ENCODE results near the gene CACNA2D2. TPM values are rescaled to one million over a fixed set of nuclear protein-coding genes. Genes with fewer than 3 reads are reported as not detected.

The CACNA2D2 gene
- total and polyA plus RNA-seq, 2 of the 13 experiments (the other 11 are each of a cell fraction or from before 2014, with no cell fraction given), result not detected

GRCh38 chr3:50322115-50322385 is 181.4 kb downstream of the CACNA2D2 start (continued):
- no peak for TF ChIP-seq CBX2 (IDR thresholded peaks at IDR 0.05; ENCODE audit: low read depth, low read length)
- TF ChIP-seq CBX2 (CRISPR knock-in tag; IDR thresholded peaks at IDR 0.05; ENCODE audit: low read depth), result no peak
- no peak for TF ChIP-seq HHEX (CRISPR knock-in tag; IDR thresholded peaks at IDR 0.05)
- no peak for TF ChIP-seq KAT7 (CRISPR knock-in tag; IDR thresholded peaks at IDR 0.05; ENCODE audit: borderline replicate concordance)
- TF ChIP-seq MED1 (CRISPR knock-in tag; IDR thresholded peaks at IDR 0.05), result no peak
- TF ChIP-seq POLR2G (IDR thresholded peaks at IDR 0.05; ENCODE audit: low read depth, low read length), result peak; percentile 79
- TF ChIP-seq SNAPC5 (CRISPR knock-in tag; IDR thresholded peaks at IDR 0.05; ENCODE audit: borderline replicate concordance), result no peak
- 0 out of 2 replicates have a peak, but pooled peaks have one; percentile 45 for TF ChIP-seq SATB2 (CRISPR knock-in tag; IDR thresholded peaks at IDR 0.05)
- no peak for TF ChIP-seq AHR (CRISPR knock-in tag; IDR thresholded peaks at IDR 0.05)
- no peak for TF ChIP-seq ZNF234 (CRISPR knock-in tag; conservative IDR thresholded peaks at IDR 0.05)
- TF ChIP-seq MBD4 (IDR thresholded peaks at IDR 0.05; ENCODE audit: borderline replicate concordance, low read length), result no peak
- TF ChIP-seq CSRNP2 (CRISPR knock-in tag; conservative IDR thresholded peaks at IDR 0.05; ENCODE audit: low read depth), result no peak
- TF ChIP-seq ZSCAN30 (CRISPR knock-in tag; IDR thresholded peaks at IDR 0.05), result no peak
- no peak for TF ChIP-seq HMG20A (CRISPR knock-in tag; IDR thresholded peaks at IDR 0.05; ENCODE audit: borderline replicate concordance)
- TF ChIP-seq ZNF503 (CRISPR knock-in tag; IDR thresholded peaks at IDR 0.05), result 0 out of 2 replicates have a peak, but pooled peaks have one; percentile 41
- no peak for TF ChIP-seq NFAT5 (CRISPR knock-in tag; IDR thresholded peaks at IDR 0.05)
- TF ChIP-seq ZNF33A (CRISPR knock-in tag; IDR thresholded peaks at IDR 0.05; ENCODE audit: borderline replicate concordance), result no peak; the same call in 1 of the 2 replicates
- no peak for TF ChIP-seq AGO2 (optimal IDR thresholded peaks at IDR 0.05; ENCODE audit: low read depth, low read length)
- TF ChIP-seq RBAK (CRISPR knock-in tag; IDR thresholded peaks at IDR 0.05), result no peak
- TF ChIP-seq PHF21A (CRISPR knock-in tag; IDR thresholded peaks at IDR 0.05), result peak; percentile 29
- no peak for TF ChIP-seq MTF2 (CRISPR knock-in tag; IDR thresholded peaks at IDR 0.05; ENCODE audit: borderline replicate concordance)
- TF ChIP-seq SNAPC2 (CRISPR knock-in tag; IDR thresholded peaks at IDR 0.05), result no peak
- no peak for TF ChIP-seq ZNF660 (CRISPR knock-in tag; IDR thresholded peaks at IDR 0.05; ENCODE audit: borderline replicate concordance, low read depth)
- TF ChIP-seq ZNF879 (CRISPR knock-in tag; IDR thresholded peaks at IDR 0.05), result no peak
- no peak for TF ChIP-seq ZMYM2 (CRISPR knock-in tag; IDR thresholded peaks at IDR 0.05)
- TF ChIP-seq XRCC5 (optimal IDR thresholded peaks at IDR 0.05; ENCODE audit: low read length), result no peak

Measured in HepG2 (cell line).